Ishikawa (cell line): Measurements from ENCODE around the gene ARRDC3.

ENCODE experiments used
- CEBPB ChIP-seq: IDR thresholded peaks from 2 replicates; pipeline ENCODE4 v1.6.1; 2012
- CREB1 ChIP-seq: IDR thresholded peaks from 2 replicates; pipeline ENCODE4 v1.6.1; 2012; ENCODE audit warnings: low read depth
- EGR1 ChIP-seq: IDR thresholded peaks from 2 replicates; pipeline ENCODE4 v1.6.1; 2012
- EP300 ChIP-seq: IDR thresholded peaks from 2 replicates; pipeline ENCODE4 v1.6.1; 2012; ENCODE audit warnings: borderline replicate concordance
- FOXM1 ChIP-seq: IDR thresholded peaks from 2 replicates; pipeline ENCODE4 v1.6.1; 2012; ENCODE audit warnings: low read depth, borderline replicate concordance
- MAX ChIP-seq: IDR thresholded peaks from 2 replicates; pipeline ENCODE4 v1.6.1; 2012
- NFIC ChIP-seq: IDR thresholded peaks from 2 replicates; pipeline ENCODE4 v1.6.1; 2012
- RAD21 ChIP-seq: IDR thresholded peaks from 2 replicates; pipeline ENCODE4 v1.6.1; 2012; ENCODE audit warnings: low read depth
- REST ChIP-seq: IDR thresholded peaks from 2 replicates; pipeline ENCODE4 v1.6.1; 2012; ENCODE audit warnings: low read depth, mild to moderate bottlenecking
- TAF1 ChIP-seq: IDR thresholded peaks from 2 replicates; pipeline ENCODE4 v1.6.1; 2012; ENCODE audit warnings: low read depth, mild to moderate bottlenecking
- TCF12 ChIP-seq: IDR thresholded peaks from 2 replicates; pipeline ENCODE4 v1.6.1; 2012; ENCODE audit warnings: low read depth
- TEAD4 ChIP-seq: IDR thresholded peaks from 2 replicates; pipeline ENCODE4 v1.6.1; 2012
- USF1 ChIP-seq: IDR thresholded peaks from 2 replicates; pipeline ENCODE4 v1.6.1; 2012
- YY1 ChIP-seq: IDR thresholded peaks from 2 replicates; pipeline ENCODE4 v1.6.1; 2012; ENCODE audit warnings: low read depth
- ZBTB7A ChIP-seq: IDR thresholded peaks from 2 replicates; pipeline ENCODE4 v1.6.1; 2012; ENCODE audit warnings: low read depth

Gene ARRDC3

GRCh38 chr5:91383956-91384300, 811 bp upstream of the ARRDC3 start:
- TF ChIP-seq ZBTB7A (no peak), FOXM1 (peak; percentile 5; the same call in 1 of the 2 replicates)

- TF ChIP-seq CREB1 = no peak
- no peak for TF ChIP-seq TCF12
- no peak for TF ChIP-seq ZBTB7A
- no peak for TF ChIP-seq TAF1
- no peak for TF ChIP-seq RAD21
- TF ChIP-seq TEAD4 = no peak
- TF ChIP-seq EP300 = no peak
- TF ChIP-seq NFIC = no peak
- TF ChIP-seq EGR1 = no peak
- TF ChIP-seq YY1 = no peak
These were observed 539 bp downstream of the ARRDC3 start for GRCh38 chr5:91382530-91383026.

- TF ChIP-seq USF1 = peak; percentile 89
- no peak for TF ChIP-seq TAF1
- TF ChIP-seq REST = no peak
- no peak for TF ChIP-seq CREB1
- no peak for TF ChIP-seq CEBPB
- no peak for TF ChIP-seq TCF12
- TF ChIP-seq MAX = no peak; the same call in 1 of the 2 replicates
- TF ChIP-seq EP300 = no peak
These were observed 1.2 kb downstream of the ARRDC3 start for GRCh38 chr5:91381774-91382359.

- TF ChIP-seq USF1 (no peak), FOXM1 (no peak), MAX (no peak), REST (no peak), EP300 (no peak), CREB1 (no peak), TCF12 (no peak), CEBPB (no peak), TAF1 (no peak), TEAD4 (no peak), EGR1 (no peak), NFIC (no peak), YY1 (no peak), RAD21 (no peak), ZBTB7A (no peak)
These were observed 1.8 kb downstream of the ARRDC3 start for GRCh38 chr5:91381239-91381773.

GRCh38 chr5:91380491-91381238, 2.5 kb downstream of the ARRDC3 start:
- TF ChIP-seq NFIC (no peak), TEAD4 (no peak), RAD21 (no peak), EP300 (peak; percentile 26; the same call in 1 of the 2 replicates), CREB1 (peak; percentile 64; the same call in 1 of the 2 replicates), TCF12 (peak; percentile 20; the same call in 1 of the 2 replicates), EGR1 (no peak), TAF1 (peak; percentile 60), MAX (peak; percentile 54), ZBTB7A (peak; percentile 80; the same call in 1 of the 2 replicates), REST (no peak), YY1 (no peak), FOXM1 (no peak)
